ENCODE results near the gene BMP5. TPM values are rescaled to one million over a fixed set of nuclear protein-coding genes. Genes with fewer than 3 reads are reported as not detected.

BMP5 gene
- total RNA-seq = 5.5 TPM

GRCh38 chr6:55875400-55875799 is at the start of gene BMP5:
Gene BMP5 (minus strand): TSS chr6:55875590. CDS start chr6:55874865, 725 bp downstream.

All from diencephalon (tissue), 1 donor.